ENCODE measurements around the gene ADGRE3. TPM values are rescaled to one million over a fixed set of nuclear protein-coding genes. Genes with fewer than 3 reads are reported as not detected.
"Not testable (repeated sequence)": the region's sequence is repeated elsewhere in the genome, so short reads cannot be mapped to it uniquely, and the experiment has no call there.

The ADGRE3 gene
- total RNA-seq, 1 donor from 2014 or later, result not detected

DNA sequence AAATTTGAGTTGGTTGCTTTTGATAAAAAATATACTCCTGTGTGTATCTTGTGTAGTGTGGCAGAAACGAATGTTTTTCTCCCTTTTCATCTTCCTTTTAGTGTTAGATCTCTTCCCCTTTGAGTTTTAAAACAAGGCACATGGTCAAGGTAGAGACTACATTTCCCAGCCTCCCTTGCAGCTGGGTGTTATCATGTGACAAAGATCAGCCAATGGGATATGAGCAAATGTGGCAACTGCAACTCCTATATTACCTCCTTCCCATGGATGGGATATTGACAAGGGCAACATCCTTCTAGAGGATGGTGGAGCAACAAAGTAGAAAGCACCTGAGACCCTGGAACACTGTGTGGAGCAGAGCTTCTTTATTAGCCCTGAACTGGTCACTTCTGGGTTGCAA is 42.4 kb downstream of the ADGRE3 start:
- no peaks in the 10 kb centered on the region for H3K36me3 Mint-ChIP-seq (ENCODE audit: insufficient read depth)
- peaks cover 22% of the 10 kb centered on the region for H3K9me3 Mint-ChIP-seq (ENCODE audit: low read depth)
- no peak overlapping the region for H3K27ac Mint-ChIP-seq
- no peak overlapping the region for H3K4me3 Mint-ChIP-seq (ENCODE audit: low read depth)
- no peaks in the 10 kb centered on the region for H3K4me1 Mint-ChIP-seq (ENCODE audit: low read depth)
- no peak for DNase-seq (ENCODE audit: low spot score, unreplicated experiment)
- no peaks in the 10 kb centered on the region for H3K27me3 Mint-ChIP-seq
- TF ChIP-seq, protein P1, sequence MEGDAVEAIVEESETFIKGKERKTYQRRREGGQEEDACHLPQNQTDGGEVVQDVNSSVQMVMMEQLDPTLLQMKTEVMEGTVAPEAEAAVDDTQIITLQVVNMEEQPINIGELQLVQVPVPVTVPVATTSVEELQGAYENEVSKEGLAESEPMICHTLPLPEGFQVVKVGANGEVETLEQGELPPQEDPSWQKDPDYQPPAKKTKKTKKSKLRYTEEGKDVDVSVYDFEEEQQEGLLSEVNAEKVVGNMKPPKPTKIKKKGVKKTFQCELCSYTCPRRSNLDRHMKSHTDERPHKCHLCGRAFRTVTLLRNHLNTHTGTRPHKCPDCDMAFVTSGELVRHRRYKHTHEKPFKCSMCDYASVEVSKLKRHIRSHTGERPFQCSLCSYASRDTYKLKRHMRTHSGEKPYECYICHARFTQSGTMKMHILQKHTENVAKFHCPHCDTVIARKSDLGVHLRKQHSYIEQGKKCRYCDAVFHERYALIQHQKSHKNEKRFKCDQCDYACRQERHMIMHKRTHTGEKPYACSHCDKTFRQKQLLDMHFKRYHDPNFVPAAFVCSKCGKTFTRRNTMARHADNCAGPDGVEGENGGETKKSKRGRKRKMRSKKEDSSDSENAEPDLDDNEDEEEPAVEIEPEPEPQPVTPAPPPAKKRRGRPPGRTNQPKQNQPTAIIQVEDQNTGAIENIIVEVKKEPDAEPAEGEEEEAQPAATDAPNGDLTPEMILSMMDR (IDR thresholded peaks at IDR 0.05; ENCODE audit: unreplicated experiment), result no peak

DNA sequence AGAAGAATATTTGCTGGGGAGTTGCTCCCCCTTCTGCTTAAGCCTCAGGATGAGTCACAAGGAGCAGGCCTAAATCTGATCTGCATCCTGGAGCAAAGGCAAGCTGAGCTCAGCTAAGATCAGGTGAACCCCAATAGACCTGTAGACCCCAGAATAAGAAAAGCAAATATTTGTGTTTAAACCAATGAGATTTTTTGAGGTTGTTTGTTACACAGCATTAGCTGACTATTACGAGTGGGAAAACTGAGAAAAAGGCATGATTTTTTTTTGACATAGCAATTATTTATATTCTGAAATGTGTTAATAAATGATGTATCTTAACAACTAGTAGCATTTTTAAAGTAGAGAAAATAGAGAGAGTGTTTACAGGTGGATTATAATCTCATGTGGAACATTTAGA is 45.1 kb downstream of the ADGRE3 start:
- no peak for DNase-seq (ENCODE audit: low spot score, unreplicated experiment)
- no peaks in the 10 kb centered on the region for H3K4me1 Mint-ChIP-seq (ENCODE audit: low read depth)
- H3K27ac Mint-ChIP-seq, result no peak overlapping the region
- H3K9me3 Mint-ChIP-seq (ENCODE audit: low read depth), result peaks cover 27% of the 10 kb centered on the region
- H3K36me3 Mint-ChIP-seq (ENCODE audit: insufficient read depth), result peaks cover 1% of the 10 kb centered on the region
- no peaks in the 10 kb centered on the region for H3K27me3 Mint-ChIP-seq
- TF ChIP-seq, protein P1 (IDR thresholded peaks at IDR 0.05; ENCODE audit: unreplicated experiment), result no peak
- no peak overlapping the region for H3K4me3 Mint-ChIP-seq (ENCODE audit: low read depth)

DNA sequence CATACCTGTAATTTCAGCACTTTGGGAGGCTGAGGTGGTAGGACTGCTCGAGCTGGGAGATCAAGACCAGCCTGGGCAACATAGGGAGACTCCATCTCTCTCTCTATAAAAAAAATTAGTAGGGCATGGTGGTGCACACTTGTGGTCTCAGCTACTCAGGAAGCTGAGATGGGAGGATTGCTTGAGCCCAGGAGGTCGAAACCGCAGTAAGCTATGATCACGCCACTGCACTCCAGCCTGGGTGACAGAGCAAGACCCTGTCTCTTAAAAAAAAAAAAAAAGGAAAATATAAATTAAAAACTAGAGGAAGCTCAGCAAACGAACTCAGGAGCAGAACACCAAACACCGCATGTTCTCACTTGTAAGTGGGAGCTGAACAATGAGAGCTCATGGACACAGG is 50.2 kb downstream of the ADGRE3 start:
- not testable (repeated sequence) for DNase-seq (ENCODE audit: low spot score, unreplicated experiment); H3K4me1 Mint-ChIP-seq (ENCODE audit: low read depth); H3K36me3 Mint-ChIP-seq (ENCODE audit: insufficient read depth); H3K4me3 Mint-ChIP-seq (ENCODE audit: low read depth); H3K27ac Mint-ChIP-seq; H3K27me3 Mint-ChIP-seq
- peaks cover 21% of the 10 kb centered on the region for H3K9me3 Mint-ChIP-seq (ENCODE audit: low read depth)

DNA sequence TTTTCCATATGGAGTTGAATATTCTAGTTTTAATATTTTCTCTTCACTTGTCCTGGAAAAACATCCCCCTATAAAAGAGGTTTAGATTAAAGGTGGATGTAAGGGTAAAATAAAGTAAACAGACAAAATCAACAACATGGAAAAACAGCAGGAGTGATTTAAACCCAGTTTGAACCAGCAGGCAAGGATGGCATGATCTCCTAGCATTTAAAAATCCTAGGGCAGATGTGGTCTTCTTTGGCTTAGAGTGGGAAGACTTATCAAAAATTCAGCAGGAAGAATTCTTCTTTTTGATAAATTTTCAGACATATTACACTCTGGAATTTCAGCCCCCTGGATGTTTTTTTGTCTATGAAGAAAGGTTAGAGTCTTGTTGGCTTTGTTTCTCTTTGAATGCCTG is 55.2 kb downstream of the ADGRE3 start:
- no peak overlapping the region for H3K4me3 Mint-ChIP-seq (ENCODE audit: low read depth)
- no peak overlapping the region for H3K27ac Mint-ChIP-seq
- no peaks in the 10 kb centered on the region for H3K27me3 Mint-ChIP-seq
- H3K36me3 Mint-ChIP-seq (ENCODE audit: insufficient read depth), result peaks cover 2% of the 10 kb centered on the region
- H3K4me1 Mint-ChIP-seq (ENCODE audit: low read depth), result no peaks in the 10 kb centered on the region
- DNase-seq (ENCODE audit: low spot score, unreplicated experiment), result no peak
- TF ChIP-seq, protein P1 (IDR thresholded peaks at IDR 0.05; ENCODE audit: unreplicated experiment), result no peak
- H3K9me3 Mint-ChIP-seq (ENCODE audit: low read depth), result peaks cover 21% of the 10 kb centered on the region

DNA sequence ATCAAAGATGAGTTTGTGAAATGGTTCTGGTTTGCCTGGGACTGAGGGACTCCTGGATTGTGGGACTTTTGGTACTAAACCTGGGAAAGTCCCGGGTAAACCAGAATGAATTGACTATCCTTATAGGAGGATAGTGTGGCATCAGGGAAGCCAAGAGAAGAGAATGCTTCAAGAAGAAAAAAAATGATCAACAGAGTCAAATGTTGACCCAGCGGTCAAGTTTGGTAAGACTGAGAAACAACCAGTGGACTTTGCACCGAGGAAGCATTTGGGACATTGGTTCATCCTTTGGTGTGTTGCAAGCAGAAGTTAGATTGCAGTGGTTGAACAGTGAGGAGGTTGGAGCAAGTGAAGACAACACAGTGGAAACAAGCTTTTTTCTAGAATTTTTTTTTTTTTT is 58.2 kb downstream of the ADGRE3 start:
- TF ChIP-seq, protein P1 (IDR thresholded peaks at IDR 0.05; ENCODE audit: unreplicated experiment), result no peak
- Mint-ChIP-seq H3K27ac (no peak overlapping the region), H3K4me3 (ENCODE audit: low read depth) (no peak overlapping the region), H3K9me3 (ENCODE audit: low read depth) (peaks cover 22% of the 10 kb centered on the region), H3K27me3 (no peaks in the 10 kb centered on the region), H3K4me1 (ENCODE audit: low read depth) (no peaks in the 10 kb centered on the region), H3K36me3 (ENCODE audit: insufficient read depth) (peaks cover 2% of the 10 kb centered on the region)
- DNase-seq (ENCODE audit: low spot score, unreplicated experiment), result no peak

DNA sequence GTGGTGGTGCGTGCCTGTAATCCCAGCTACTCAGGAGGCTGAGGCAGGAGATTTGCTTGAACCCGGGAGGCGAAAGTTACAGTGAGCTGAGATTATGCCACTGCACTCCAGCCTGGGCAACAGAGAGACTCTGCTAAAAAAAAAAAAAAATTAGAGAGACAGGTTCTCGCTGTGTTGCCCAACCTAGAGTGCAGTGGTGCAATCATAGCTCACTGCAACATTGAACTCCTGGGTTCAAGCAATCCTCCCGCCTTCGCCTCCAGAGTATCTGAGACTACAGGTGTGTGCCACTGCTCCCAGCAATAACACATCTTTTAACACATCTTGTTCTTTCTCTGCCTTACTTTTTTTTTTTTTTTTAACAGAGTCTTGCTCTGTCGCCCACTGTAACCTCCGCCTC is 59.0 kb downstream of the ADGRE3 start:
- Mint-ChIP-seq H3K4me3 (ENCODE audit: low read depth) (no peak overlapping the region), H3K9me3 (ENCODE audit: low read depth) (peaks cover 26% of the 10 kb centered on the region), H3K27me3 (no peaks in the 10 kb centered on the region), H3K36me3 (ENCODE audit: insufficient read depth) (peaks cover 2% of the 10 kb centered on the region), H3K4me1 (ENCODE audit: low read depth) (no peaks in the 10 kb centered on the region), H3K27ac (no peak overlapping the region)
- no peak for DNase-seq (ENCODE audit: low spot score, unreplicated experiment)
- TF ChIP-seq, protein P1 (IDR thresholded peaks at IDR 0.05; ENCODE audit: unreplicated experiment), result no peak
